Right atrium auricular region (tissue), 2 donors: ENCODE data around the gene FMO3. TPM values are rescaled to one million over a fixed set of nuclear protein-coding genes. Genes with fewer than 3 reads are reported as not detected.

ENCODE experiments used
- DNase-seq: peaks from one replicate; pipeline ENCODE4 v3.0.0-alpha.2; 2019; ENCODE audit warnings: low spot score
- H3K27ac ChIP-seq, 2 donors: fragments of 200-600 bp; sonication (generic); 1 replicate in 1 of 2; 2 replicates in 1 of 2; pipeline ENCODE4 v1.5.1; 2016 to 2019
- H3K27me3 ChIP-seq, 2 donors: fragments of 200-600 bp; sonication (generic); one replicate each; pipeline versions ENCODE4 v1.5.1 to v1.6.0; 2017 to 2019
- H3K36me3 ChIP-seq: fragments of 200-600 bp; sonication (generic); one replicate; pipeline ENCODE4 v1.5.1; 2016
- H3K4me1 ChIP-seq, 2 donors: fragments of 200-600 bp; sonication (generic); one replicate each; pipeline versions ENCODE4 v1.5.1 to v1.6.0; 2017 to 2019
- H3K4me3 ChIP-seq, 2 donors: fragments of 200-600 bp; sonication (generic); 1 replicate in 1 of 2; 2 replicates in 1 of 2; pipeline ENCODE4 v1.5.1; 2017 to 2019; ENCODE audit warnings: mild to moderate bottlenecking in 1 of 2, moderate library complexity in 1 of 2
- H3K9me3 ChIP-seq, 2 donors: fragments of 200-600 bp; sonication (generic); one replicate each; pipeline ENCODE4 v1.5.1; 2019
- microRNA counts, 2 donors: library from miRNA; unstranded; fragments of <30 nt; microRNA quantifications; one replicate each; lab custom pipeline; 2016 to 2017
- microRNA-seq, 2 donors: library from miRNA; unstranded; fragments of <30 nt; microRNA quantifications; one replicate each; pipeline ENCODE4, GENCODE V29; 2016 to 2017; ENCODE audit warnings: borderline number of aligned reads in 2 of 2, borderline replicate concordance in 1 of 2
- total RNA-seq, 2 donors: library from RNA; depleted of rRNA; stranded (reverse); fragments of >200 nt; gene quantifications; one replicate each; pipeline ENCODE4 v1.1.0, GENCODE V29; 2016
- TF ChIP-seq, protein P1 (sequence below), 2 donors: fragments of 200-600 bp; sonication (generic); IDR thresholded peaks; one replicate each; pipeline ENCODE4 v1.5.1; 2019; ENCODE audit warnings: antibody characterized with exemption in 2 of 2

Gene FMO3
- total RNA-seq, 2 donors from 2014 or later = 2.4 TPM

DNA sequence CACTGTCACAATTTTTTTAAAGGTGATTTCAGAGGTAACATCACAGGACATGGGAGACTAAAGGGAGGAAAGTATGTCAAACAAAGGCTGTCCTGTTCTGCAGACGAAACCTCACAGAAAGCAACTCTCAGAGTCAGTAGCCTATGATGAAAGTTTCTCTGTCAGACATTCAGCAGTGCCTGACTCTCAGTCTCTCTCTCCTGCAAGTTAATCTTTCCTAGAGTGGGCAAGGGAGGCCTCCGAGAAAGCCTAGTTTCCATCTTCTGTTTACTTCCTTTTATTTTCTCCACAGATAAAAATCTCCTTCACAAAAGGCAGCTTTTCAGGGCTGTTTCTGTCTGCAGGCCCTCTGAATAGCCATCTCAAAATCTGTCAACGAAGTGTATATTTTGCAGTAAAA is 69.5 kb downstream of the FMO3 start:
- H3K9me3 ChIP-seq = no peaks in the 10 kb centered on the region
- H3K4me3 ChIP-seq = no peak overlapping the region
- TF ChIP-seq, protein P1, sequence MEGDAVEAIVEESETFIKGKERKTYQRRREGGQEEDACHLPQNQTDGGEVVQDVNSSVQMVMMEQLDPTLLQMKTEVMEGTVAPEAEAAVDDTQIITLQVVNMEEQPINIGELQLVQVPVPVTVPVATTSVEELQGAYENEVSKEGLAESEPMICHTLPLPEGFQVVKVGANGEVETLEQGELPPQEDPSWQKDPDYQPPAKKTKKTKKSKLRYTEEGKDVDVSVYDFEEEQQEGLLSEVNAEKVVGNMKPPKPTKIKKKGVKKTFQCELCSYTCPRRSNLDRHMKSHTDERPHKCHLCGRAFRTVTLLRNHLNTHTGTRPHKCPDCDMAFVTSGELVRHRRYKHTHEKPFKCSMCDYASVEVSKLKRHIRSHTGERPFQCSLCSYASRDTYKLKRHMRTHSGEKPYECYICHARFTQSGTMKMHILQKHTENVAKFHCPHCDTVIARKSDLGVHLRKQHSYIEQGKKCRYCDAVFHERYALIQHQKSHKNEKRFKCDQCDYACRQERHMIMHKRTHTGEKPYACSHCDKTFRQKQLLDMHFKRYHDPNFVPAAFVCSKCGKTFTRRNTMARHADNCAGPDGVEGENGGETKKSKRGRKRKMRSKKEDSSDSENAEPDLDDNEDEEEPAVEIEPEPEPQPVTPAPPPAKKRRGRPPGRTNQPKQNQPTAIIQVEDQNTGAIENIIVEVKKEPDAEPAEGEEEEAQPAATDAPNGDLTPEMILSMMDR (IDR thresholded peaks at IDR 0.05) = no peak
- H3K27ac ChIP-seq = peak overlapping the region in 1 of 2 donors; percentile 28
- DNase-seq = no peak
- H3K4me1 ChIP-seq = peaks cover 0 to 13% of the 10 kb centered on the region in 2 donors
- no peaks in the 10 kb centered on the region for H3K27me3 ChIP-seq
- H3K36me3 ChIP-seq = no peaks in the 10 kb centered on the region

DNA sequence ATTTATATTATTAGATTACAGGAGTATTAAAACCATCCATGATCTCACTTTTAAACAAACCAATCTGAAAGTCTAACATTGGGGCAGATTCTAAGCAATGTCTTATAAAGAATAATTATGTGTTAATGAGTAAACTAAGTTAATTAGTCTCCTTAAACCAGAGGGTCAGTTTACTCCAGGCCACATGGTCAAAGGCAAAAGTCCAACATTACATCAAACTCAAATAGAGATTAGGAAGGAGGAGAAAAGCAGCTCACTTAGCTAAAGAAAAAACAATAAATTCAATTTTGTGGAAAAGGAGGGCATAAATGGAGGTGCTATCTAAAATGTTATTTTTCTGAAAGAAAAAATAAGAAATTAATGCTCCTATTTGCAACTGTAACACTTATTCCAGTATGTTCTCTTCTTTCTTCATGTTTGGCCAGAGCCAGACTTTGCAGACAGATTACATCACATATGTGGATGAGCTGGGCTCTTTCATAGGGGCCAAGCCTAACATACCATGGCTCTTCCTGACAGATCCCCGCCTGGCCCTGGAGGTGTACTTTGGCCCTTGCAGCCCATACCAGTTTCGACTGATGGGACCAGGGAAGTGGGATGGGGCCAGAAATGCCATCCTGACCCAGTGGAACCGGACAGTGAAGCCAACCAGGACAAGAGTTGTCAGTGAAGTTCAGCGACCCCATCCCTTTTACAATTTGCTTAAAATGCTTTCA is 70.1 kb downstream of the FMO3 start:
- Histone ChIP-seq H3K27me3 (no peaks in the 10 kb centered on the region), H3K9me3 (no peaks in the 10 kb centered on the region), H3K36me3 (no peaks in the 10 kb centered on the region), H3K27ac (peak overlapping the region; percentile 21 to 28), H3K4me1 (peaks cover 0 to 13% of the 10 kb centered on the region in 2 donors), H3K4me3 (no peak overlapping the region)
- TF ChIP-seq, protein P1 (IDR thresholded peaks at IDR 0.05) = no peak
- DNase-seq = no peak

DNA sequence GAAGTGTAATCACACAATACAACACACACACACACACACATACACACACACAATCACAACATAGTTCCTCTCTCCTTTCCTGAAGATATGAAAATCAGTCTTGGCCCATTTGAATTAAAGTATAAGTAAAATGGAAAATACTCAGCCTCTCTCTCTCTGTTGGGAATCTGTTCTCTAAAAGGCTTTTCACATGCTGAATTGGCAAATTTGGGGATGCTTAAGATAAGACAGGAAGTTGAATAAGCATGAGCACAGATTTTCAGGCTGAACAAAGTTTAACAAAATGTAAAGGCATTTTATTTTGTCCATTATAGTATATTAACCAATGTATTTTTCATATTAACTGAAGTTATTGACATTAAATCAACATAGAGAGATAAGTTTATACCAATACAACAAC is 70.7 kb downstream of the FMO3 start:
- H3K27ac ChIP-seq = no peak overlapping the region
- no peaks in the 10 kb centered on the region for H3K36me3 ChIP-seq
- no peak overlapping the region for H3K4me3 ChIP-seq
- H3K4me1 ChIP-seq = peaks cover 0 to 13% of the 10 kb centered on the region in 2 donors
- no peaks in the 10 kb centered on the region for H3K27me3 ChIP-seq
- no peaks in the 10 kb centered on the region for H3K9me3 ChIP-seq
- TF ChIP-seq, protein P1 (IDR thresholded peaks at IDR 0.05) = no peak
- DNase-seq = no peak

DNA sequence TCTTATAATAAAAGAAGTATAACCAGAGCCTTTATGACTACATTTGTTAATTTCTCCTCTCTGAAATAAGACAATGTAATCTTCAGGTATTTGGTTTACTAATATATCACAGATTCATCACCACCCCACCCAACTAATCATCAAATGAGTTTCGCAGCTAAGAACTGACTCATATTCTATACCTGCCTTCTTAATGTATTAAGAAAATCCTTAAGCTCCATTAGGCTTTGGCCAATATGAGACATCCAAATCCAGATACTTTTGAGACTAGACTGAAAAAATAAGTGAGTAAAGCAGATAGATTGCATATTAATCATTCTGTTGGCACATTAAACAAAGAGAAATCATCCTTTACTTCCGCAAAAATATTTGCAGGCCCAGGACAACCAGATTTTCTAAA is 75.7 kb downstream of the FMO3 start:
- no peak for DNase-seq
- Histone ChIP-seq H3K9me3 (no peaks in the 10 kb centered on the region), H3K36me3 (no peaks in the 10 kb centered on the region), H3K27me3 (no peaks in the 10 kb centered on the region), H3K4me3 (no peak overlapping the region), H3K27ac (no peak overlapping the region), H3K4me1 (no peaks in the 10 kb centered on the region)
- TF ChIP-seq, protein P1 (IDR thresholded peaks at IDR 0.05) = no peak

MicroRNAs encoded within 50 kb of the gene (microRNA counts, 767-probe panel; counts per million panel counts)
- microRNA hsa-miR-1295a (lab: Ali Mortazavi, UCI) = 0 to 31.0 counts per million in 2 donors

Small RNA genes within 50 kb of the gene (microRNA-seq; reads per million reads assigned to microRNA genes)
- gene MIR1295A (0 reads per million in 2 donors), gene MIR1295B (0 reads per million in 2 donors)

Other genes starting within 250 kb of the FMO3 start
- not detected for gene MROH9, start 155.4 kb upstream of the FMO3 start, total RNA-seq
- gene FMO2, start 94.4 kb downstream of the FMO3 start, total RNA-seq = 10 to 100 TPM; 28.4 to 66.6 TPM
- gene FMO1, start 157.6 kb downstream of the FMO3 start, total RNA-seq = under 1 TPM; 0.37 to 0.47 TPM
- gene FMO4, start 223.3 kb downstream of the FMO3 start, total RNA-seq = 10 to 100 TPM in 1 of 2 donors, 1 to 10 TPM in 1; 6.9 to 11.8 TPM